C1 segment of cervical spinal cord (tissue), 14 donors: ENCODE results near the gene CAMK2D.

Source experiments
- DNase-seq, 14 donors: peaks; one replicate each; lab custom pipeline; 2025; lab: John Stamatoyannopoulos, UW

The CAMK2D gene

DNA sequence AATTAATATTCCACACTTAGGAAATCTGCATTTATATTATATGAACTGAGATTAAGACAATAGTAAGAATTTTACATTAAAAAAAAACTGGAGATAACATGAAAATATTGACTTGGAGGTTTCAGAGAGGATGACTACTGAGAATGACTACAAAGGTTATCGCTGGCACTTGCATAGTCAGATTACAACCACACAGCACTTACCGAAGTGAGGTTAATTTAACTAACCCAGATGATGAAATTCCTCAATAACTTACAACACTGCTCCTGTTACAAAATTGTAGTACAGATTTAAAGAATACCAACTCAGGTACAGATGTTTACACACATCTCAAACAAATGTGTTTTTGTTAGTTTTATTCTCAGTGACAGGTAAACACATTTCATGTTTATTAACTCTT is 283.5 kb downstream of the CAMK2D start:
- DNase-seq: no peak

DNA sequence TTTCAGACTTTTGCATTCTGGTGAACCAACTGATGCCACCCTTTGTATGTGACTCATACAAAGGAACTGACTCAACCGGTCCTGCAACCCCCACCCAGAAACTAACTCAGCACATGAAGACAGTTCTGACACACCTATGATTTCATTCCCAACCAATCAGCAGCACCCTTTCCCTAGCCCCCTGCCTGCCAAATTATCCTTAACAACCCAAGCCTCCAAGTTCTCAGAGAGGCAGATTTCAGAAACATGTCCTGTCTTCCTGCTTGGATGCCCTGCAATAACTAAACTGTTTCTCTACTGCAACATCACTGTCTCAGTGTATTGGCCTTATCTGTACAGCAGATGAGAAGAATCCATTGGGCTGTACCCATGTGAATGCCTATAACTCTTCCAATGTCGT is 284.7 kb downstream of the CAMK2D start:
- no peak for DNase-seq

DNA sequence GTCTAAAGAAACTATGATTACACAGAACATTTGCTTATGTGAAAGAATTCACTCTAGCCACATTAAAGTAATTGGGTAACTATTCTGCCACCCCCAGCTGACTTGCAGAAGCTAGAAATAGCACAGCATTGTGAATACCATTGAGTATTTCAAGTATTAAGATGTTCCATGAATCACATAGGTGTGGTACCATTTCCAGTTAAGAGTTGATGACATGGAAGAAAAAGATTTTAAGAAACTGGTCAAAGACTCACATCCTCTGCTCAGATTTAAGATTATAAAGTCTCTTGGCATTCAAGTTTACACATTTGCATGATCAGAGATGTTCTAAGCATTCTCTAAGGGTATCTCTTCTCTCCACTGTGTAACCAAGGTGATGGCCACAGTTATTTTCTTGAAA is 287.5 kb downstream of the CAMK2D start:
- no peak for DNase-seq

DNA sequence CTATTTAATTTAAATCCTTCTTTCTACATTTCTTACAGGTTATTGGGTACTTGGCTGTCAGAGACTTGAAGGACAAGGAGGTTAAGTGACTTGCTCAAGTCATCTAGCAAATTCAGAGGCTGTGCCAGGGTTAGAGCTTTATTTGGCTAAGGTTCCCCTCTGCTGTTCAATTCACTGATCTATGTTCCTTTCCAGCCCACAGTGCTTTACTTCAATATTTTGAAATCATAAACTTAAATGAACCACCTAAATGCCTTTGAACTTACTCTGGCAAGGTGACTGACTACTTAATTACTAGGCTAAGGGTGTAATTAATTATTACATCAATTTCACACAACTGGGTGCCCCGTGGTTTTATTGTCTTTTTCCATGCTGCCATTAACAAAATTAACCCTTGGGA is 288.7 kb downstream of the CAMK2D start:
- DNase-seq: no peak

- peak in 1 of 14 donors; percentile 4 for DNase-seq
These were observed 290.2 kb downstream of the CAMK2D start for GRCh38 chr4:113471146-113471860.

DNA sequence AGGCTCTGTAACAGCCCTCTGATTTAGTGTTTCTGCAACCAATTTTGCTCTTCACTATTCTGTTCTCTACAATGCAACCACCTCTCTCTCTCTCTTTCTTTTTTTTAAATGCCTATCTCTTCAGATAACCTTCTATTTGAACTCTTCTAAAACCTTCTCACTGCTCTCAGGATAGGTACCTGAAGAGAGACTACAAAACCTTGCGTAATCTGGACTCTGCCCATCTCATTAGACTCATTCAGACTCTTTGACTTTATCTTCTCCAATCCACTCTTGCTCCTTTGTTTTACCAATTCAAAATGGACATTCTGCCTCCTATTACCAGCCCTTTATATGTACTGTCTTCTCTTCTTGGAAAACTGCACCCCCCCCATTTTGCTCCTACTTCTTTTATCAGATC is 291.6 kb downstream of the CAMK2D start:
- DNase-seq: no peak

- DNase-seq: no peak
These were observed 292.5 kb downstream of the CAMK2D start for GRCh38 chr4:113469023-113469390.

GRCh38 chr4:113468165-113469022 is 293.1 kb downstream of the CAMK2D start:
- peak in 11 of 14 donors; percentile 15 to 80 (median 32) for DNase-seq

GRCh38 chr4:113467581-113467980 is 294.0 kb downstream of the CAMK2D start:
- DNase-seq: peak in 1 of 14 donors; percentile 64

DNA sequence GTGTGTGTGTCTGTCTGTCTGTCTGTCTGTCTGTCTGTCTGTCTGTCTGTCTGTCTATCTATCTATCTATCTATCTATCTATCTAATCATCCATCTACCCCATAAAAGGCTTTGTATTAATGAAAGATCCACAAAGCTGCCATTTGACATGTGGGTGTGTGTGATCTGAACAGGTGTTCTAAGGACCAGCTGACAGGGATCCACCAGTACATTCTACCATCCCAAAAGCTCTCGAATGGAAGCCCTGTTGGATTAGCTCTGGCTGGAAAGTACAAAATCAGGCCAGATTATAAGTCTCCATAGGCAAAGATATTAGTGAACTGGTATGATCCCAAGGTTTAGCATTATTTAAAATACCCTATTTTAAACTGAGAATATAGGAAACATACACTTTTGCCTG is 299.3 kb downstream of the CAMK2D start:
- no peak for DNase-seq

- DNase-seq: no peak
These were observed 300.3 kb downstream of the CAMK2D start for GRCh38 chr4:113461281-113461680.

DNA sequence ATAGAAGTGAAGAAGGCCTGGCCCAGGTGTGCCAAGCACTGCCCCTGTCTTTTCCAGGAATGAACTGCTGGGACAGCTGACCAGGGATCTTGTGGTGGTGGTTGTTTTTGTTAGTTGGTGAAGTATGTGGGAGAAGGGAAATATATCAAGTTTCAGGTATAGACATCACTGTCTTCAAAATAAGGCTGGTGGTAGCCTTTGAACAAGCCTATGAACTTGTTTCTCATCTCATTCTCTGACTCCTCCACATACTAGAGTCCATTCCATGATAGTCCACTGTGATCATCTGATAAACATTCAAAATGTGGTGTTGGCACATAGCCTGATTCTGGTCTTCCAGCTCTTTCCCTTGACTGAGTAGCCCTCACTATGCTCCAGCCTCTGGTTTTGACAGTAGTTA is 303.7 kb downstream of the CAMK2D start:
- no peak for DNase-seq

DNA sequence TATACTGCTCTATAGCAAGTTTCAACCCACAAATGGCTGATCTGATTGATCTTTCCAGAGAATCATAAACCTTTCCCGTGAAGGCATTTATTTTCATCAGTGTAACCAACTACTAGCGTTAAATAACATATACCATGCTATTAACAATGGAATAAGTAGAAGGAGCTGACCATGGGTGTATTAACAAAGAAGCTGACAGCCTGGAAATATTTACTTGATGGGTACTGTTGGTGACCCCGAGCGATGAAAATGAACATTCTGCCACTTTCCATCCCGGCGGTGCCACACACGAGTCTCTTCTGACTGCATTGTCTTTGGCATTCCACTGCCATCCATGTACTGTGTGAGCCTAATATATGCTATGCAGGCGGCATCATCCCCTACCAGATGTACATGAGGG is 304.4 kb downstream of the CAMK2D start:
- no peak for DNase-seq

DNA sequence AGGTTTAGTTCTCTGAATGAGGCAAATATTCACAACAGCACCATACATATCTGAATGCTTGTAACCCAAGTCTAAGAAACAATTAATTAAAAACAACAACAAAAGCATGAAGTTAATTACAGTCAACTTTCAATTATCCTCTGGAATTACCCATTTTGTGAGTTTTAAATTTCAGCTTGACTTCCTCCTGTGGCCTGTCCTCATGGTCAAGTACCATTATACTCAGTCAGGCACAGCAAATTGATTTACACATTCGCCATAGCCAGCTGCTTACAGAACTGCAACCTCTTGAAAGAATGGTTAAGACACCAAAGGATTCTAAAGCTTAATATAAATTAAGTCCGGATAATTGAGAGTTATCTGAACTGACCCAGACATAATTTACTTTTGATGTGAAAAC is 306.5 kb downstream of the CAMK2D start:
- DNase-seq: no peak

GRCh38 chr4:113452868-113453620 is 308.5 kb downstream of the CAMK2D start:
- peak in 2 of 14 donors; percentile 11 to 17 for DNase-seq

DNA sequence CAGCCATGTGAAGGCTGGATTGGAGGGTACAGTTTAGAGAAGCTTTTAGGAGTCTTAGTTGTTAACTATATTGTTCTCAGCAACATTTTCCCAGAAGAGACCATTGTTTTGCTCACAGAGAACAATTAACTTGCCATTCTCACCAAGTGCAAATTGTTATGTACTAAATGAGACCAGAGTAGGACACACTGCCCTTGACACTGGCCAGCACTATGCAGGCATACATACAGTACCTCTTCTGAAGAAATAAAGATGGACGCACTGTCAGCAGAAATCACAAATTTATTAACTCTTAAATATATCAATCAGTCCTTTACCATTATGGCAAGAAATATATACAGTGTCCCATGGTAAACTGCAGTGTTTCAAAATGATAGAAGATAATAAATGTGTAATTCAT is 309.4 kb downstream of the CAMK2D start:
- DNase-seq: no peak

GRCh38 chr4:113450295-113451080 is 311.1 kb downstream of the CAMK2D start:
- DNase-seq: peak in 1 of 14 donors; percentile 3

DNA sequence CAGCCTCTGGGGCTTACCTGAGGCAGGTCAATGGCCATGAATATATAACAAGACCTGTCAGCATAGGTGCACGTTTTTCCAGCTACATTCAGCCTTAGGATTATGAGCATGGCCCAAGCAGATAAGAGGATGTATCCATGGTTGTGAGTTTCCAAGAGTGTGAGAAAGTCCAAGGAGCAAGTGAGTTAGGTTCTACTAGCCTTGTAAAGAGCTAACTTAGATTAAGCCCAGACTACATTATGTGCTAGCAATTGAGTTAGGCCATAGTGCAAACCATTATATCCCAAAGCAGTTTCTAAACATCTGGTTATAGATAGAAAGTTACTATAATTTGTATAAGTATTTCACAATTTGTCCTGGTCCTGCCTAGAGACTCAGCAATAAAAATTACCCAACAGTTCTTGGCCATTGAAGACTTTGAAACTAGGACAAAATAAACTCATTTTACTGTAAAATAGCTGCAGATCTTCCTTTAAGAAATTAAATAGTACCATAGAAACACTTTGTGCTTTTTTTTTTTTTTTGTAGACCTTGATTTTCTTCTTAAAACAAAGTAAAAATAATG is 312.0 kb downstream of the CAMK2D start:
- no peak for DNase-seq

- DNase-seq: peak in 2 of 14 donors; percentile 13 to 28
These were observed 313.8 kb downstream of the CAMK2D start for GRCh38 chr4:113447769-113448168.

DNA sequence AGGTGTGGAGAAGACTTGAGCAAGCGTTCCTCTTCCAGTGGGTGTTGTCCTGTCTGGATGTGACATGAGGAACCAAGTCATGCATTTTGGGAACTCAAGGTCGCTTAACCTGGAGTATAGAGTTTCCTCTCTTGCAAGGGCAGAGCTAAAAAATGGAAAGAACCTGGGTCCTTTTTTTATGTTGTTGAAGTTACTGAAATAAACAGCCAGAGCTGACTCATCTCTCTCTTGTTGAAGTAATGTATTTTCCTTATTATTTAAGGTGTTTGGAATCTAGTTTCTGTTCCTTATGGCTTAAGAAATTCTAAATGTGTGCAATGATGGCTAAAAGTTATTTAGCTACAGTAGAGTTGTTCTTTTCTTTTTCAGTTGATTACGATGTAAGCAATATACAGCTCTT is 314.5 kb downstream of the CAMK2D start:
- no peak for DNase-seq

- no peak for DNase-seq
These were observed 315.5 kb downstream of the CAMK2D start for GRCh38 chr4:113446019-113446418.
